ENCODE measurements around the gene MC1R.
"Not testable (repeated sequence)": the region's sequence is repeated elsewhere in the genome, so short reads cannot be mapped to it uniquely, and the experiment has no call there.

The MC1R gene

DNA sequence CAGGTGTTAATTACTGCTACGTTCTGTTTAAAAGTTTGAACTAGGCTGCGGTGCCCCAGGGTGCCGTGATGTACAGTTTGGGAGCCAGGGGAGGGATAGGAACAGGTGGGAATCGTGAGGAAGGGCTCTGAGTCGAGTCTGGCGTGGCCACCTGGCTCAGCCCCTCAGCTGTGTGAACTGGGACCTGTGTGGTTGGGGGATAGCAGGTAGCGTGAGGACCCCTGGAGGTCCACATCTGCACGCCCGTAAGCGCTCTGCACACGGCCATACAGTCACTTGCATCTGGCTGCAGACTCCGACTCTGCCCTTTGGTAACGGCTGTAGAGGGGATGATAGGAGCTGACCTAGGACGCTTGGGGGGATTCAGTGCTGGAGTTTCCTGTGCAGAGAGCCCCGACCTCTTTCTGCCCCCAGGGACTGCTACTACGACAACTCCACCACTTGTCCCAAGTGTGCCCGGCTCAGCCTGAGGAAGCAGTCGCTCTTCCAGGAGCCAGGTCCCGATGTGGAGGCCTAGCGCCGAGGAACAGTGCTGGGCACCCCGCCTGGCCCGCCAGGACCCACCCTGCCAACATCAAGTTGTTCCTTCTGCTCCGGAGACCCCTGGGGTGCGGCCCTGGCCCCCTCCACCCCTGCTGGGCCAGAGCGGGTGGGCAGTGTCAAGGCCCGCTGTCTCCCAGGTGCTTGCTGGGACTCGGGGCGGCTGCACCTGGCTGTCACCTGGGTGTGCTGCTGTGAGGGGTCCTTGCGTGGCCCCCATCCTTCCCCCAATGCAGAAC is 47.0 kb downstream of the MC1R start:
- H3K27ac ChIP-seq (ENCODE audit: low read depth, low read length) = no peak overlapping the region
- no peaks in the 10 kb centered on the region for H3K27me3 ChIP-seq (ENCODE audit: insufficient read depth, low read length)
- peaks cover 4% of the 10 kb centered on the region for H3K79me2 ChIP-seq (ENCODE audit: control insufficient read depth, insufficient read depth, low read length, unreplicated experiment)
- no peak overlapping the region for H2AFZ ChIP-seq (ENCODE audit: low read length, unreplicated experiment)
- H3K4me1 ChIP-seq (ENCODE audit: control insufficient read depth, insufficient read depth, low read length, unreplicated experiment) = no peaks in the 10 kb centered on the region
- H3K36me3 ChIP-seq (ENCODE audit: insufficient read depth, low read length) = peaks cover 8% of the 10 kb centered on the region; the same call in 1 of the 2 replicates
- no peak overlapping the region for H3K4me3 ChIP-seq (ENCODE audit: low read depth, low read length)

DNA sequence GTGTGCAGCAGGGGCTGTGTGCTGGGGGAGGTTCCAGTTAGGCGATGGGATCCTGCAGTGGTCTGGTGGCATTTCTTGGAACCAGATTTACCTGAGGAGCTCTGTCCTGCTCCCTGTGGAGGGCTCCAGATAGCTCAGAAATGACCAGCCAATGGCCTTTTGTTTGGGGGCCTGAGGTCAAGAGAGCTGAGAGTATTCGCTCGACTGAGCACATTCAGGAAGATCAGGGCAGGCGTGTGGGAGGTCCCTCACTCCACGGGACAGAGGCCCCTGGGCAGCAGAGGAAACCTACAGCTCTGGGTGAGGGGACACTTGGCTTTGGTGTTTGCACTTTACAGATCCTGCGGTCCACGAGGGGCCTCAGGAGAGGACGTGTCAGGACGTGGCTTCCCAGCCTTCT is 48.1 kb downstream of the MC1R start:
- no peaks in the 10 kb centered on the region for H3K27me3 ChIP-seq (ENCODE audit: insufficient read depth, low read length)
- peaks cover 15% of the 10 kb centered on the region for H3K79me2 ChIP-seq (ENCODE audit: control insufficient read depth, insufficient read depth, low read length, unreplicated experiment)
- H3K27ac ChIP-seq (ENCODE audit: low read depth, low read length) = no peak overlapping the region
- H3K4me1 ChIP-seq (ENCODE audit: control insufficient read depth, insufficient read depth, low read length, unreplicated experiment) = peaks cover 10% of the 10 kb centered on the region
- no peak overlapping the region for H3K4me3 ChIP-seq (ENCODE audit: low read depth, low read length)
- H2AFZ ChIP-seq (ENCODE audit: low read length, unreplicated experiment) = no peak overlapping the region
- H3K36me3 ChIP-seq (ENCODE audit: insufficient read depth, low read length) = peaks cover 8% of the 10 kb centered on the region; the same call in 1 of the 2 replicates

DNA sequence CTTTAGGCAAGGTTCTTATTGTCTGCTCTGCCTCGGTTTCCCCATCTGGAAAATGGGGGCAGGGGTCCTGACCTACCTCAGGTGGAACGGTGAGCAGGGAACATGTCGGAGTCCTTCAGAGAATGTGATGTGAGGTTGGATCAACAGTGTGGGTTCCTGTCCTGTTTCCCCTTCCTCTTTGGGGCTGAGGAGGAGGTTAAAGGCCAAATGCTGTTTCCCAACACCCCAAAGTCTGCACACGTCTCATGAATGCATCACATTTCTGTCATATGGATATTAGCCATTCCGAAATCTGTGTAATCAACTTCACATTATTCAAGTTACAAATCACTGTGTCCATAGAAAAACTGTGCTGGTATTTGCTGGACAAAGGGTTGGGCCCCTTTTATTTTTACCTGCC is 48.8 kb downstream of the MC1R start:
- not testable (repeated sequence) for H2AFZ ChIP-seq (ENCODE audit: low read length, unreplicated experiment); H3K36me3 ChIP-seq (ENCODE audit: insufficient read depth, low read length); H3K27me3 ChIP-seq (ENCODE audit: insufficient read depth, low read length); H3K4me3 ChIP-seq (ENCODE audit: low read depth, low read length); H3K27ac ChIP-seq (ENCODE audit: low read depth, low read length)
- Histone ChIP-seq H3K79me2 (ENCODE audit: control insufficient read depth, insufficient read depth, low read length, unreplicated experiment) (peaks cover 19% of the 10 kb centered on the region), H3K4me1 (ENCODE audit: control insufficient read depth, insufficient read depth, low read length, unreplicated experiment) (peaks cover 11% of the 10 kb centered on the region)

DNA sequence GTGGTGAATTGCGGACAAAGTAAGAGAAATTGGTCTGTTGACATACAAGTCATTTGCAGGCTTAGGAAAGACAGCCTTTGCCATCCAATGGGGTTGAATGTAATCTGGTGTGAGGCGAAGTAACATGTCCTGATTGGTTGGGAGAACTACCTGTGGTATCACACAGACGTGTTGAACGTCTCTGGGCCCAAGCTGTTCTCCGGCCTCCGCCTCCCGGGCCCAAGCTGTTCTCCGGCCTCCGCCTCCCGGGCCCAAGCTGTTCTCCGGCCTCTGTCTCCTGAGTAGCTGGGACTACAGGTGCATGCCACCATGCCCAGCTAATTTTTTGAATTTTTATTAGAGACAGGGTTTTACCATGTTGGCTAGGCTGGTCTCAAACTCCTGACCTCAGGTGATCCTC is 49.4 kb downstream of the MC1R start:
- not testable (repeated sequence) for H3K27ac ChIP-seq (ENCODE audit: low read depth, low read length); H3K4me3 ChIP-seq (ENCODE audit: low read depth, low read length); H3K27me3 ChIP-seq (ENCODE audit: insufficient read depth, low read length); H2AFZ ChIP-seq (ENCODE audit: low read length, unreplicated experiment); H3K36me3 ChIP-seq (ENCODE audit: insufficient read depth, low read length)
- peaks cover 25% of the 10 kb centered on the region for H3K79me2 ChIP-seq (ENCODE audit: control insufficient read depth, insufficient read depth, low read length, unreplicated experiment)
- H3K4me1 ChIP-seq (ENCODE audit: control insufficient read depth, insufficient read depth, low read length, unreplicated experiment) = peaks cover 11% of the 10 kb centered on the region

DNA sequence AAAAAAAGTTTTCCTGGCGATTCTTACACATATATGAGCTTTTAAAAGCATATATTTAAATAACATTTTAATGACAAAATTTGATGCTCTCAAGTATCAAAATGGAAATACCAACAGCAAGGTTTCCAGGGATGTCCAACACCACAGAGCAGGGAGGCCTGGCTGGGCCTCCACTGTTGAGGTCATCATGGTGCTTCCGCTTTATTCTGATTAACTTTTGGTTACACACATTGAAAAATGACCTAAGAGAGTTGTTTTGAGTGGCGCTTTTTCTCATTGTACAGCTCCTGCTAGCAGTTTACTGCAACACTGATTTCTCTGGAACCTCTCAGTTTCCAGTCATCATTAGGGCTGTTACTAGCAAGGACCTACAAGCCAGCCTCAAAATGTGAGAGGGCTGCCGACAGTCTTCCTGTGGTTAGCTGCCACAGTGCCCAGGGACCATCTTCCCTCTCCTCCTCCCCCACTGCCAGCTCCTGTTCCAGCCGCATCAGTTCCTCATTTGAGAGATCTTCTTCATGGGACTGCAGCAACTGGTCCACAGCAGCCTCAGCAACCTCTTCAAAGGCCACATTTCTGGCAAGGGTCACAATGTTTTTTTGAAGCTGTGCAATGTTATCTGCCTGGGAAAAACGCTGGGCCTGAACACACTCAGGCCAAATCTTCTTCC is 51.2 kb downstream of the MC1R start:
- Histone ChIP-seq H2AFZ (ENCODE audit: low read length, unreplicated experiment) (no peak overlapping the region), H3K79me2 (ENCODE audit: control insufficient read depth, insufficient read depth, low read length, unreplicated experiment) (peaks cover 43% of the 10 kb centered on the region), H3K27ac (ENCODE audit: low read depth, low read length) (no peak overlapping the region), H3K4me3 (ENCODE audit: low read depth, low read length) (no peak overlapping the region), H3K36me3 (ENCODE audit: insufficient read depth, low read length) (peaks cover 8% of the 10 kb centered on the region; the same call in 1 of the 2 replicates), H3K4me1 (ENCODE audit: control insufficient read depth, insufficient read depth, low read length, unreplicated experiment) (peaks cover 18% of the 10 kb centered on the region), H3K27me3 (ENCODE audit: insufficient read depth, low read length) (no peaks in the 10 kb centered on the region)
